ENCODE data around the gene B3GALNT2.

DNA sequence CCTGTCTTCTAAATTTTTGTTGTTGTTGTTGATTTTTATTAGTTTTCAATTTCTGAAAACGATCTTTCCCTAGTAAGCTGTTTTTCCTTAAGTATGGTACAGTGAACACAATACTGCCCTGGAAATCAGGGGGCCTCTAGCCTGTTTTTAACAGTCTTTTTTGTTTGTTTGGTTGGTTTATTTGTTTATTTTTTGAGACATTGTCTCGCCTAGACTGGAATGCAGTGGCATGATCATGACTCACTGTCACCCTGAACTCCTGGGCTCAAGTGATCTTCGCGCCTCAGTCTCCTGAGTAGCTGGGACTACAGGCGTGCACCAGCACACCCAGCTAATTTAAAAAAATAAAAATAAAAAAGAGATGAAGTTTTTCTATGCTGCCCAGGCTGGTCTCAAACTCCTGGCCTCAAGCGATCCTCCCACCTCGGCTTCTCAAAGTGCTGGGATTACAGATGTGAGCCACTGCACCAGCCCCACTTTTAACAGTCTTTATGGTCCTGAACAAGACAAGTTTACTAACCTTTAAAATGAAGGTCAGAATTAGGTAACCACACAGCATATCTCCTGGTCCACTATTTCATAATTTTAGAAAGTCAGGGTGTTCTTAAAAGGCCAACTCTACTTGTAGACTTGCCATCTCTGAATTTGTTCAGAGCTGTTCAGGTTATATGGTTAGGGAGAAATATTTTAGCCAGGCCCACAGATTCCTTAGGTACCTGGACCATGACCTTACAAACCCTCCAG, 101.6 kb downstream of the B3GALNT2 start:
- TF ChIP-seq, protein P1, sequence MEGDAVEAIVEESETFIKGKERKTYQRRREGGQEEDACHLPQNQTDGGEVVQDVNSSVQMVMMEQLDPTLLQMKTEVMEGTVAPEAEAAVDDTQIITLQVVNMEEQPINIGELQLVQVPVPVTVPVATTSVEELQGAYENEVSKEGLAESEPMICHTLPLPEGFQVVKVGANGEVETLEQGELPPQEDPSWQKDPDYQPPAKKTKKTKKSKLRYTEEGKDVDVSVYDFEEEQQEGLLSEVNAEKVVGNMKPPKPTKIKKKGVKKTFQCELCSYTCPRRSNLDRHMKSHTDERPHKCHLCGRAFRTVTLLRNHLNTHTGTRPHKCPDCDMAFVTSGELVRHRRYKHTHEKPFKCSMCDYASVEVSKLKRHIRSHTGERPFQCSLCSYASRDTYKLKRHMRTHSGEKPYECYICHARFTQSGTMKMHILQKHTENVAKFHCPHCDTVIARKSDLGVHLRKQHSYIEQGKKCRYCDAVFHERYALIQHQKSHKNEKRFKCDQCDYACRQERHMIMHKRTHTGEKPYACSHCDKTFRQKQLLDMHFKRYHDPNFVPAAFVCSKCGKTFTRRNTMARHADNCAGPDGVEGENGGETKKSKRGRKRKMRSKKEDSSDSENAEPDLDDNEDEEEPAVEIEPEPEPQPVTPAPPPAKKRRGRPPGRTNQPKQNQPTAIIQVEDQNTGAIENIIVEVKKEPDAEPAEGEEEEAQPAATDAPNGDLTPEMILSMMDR (IDR thresholded peaks at IDR 0.05), result no peak
- no peak for TF ChIP-seq POLR2A (IDR thresholded peaks at IDR 0.05)

Data from prostate gland (tissue), 2 donors.